Measurements from ENCODE around the gene TAS2R38.
A peak's percentile ranks its signal among the peaks of the same experiment; 100 is the strongest.
"Not testable (repeated sequence)": the region's sequence is repeated elsewhere in the genome, so short reads cannot be mapped to it uniquely, and the experiment has no call there.

TAS2R38 gene

GRCh38 chr7:141973673-141974072 is at the start of gene TAS2R38:
Gene TAS2R38 (minus strand): TSS chr7:141973773. CDS start chr7:141973689, 84 bp downstream.
- no peak for DNase-seq

- no peak for DNase-seq
Measured at GRCh38 chr7:142018154-142018553, 44.6 kb upstream of the TAS2R38 start.

GRCh38 chr7:142017451-142017850 is 43.9 kb upstream of the TAS2R38 start:
- DNase-seq, result no peak

- peak; percentile 32 to 44 for DNase-seq
Measured at GRCh38 chr7:142012825-142013511, 39.4 kb upstream of the TAS2R38 start.

- DNase-seq, result no peak
Measured at GRCh38 chr7:142010952-142011548, 37.5 kb upstream of the TAS2R38 start.

GRCh38 chr7:142009187-142009586 is 35.6 kb upstream of the TAS2R38 start:
- DNase-seq, result no peak

- no peak for DNase-seq
Measured at GRCh38 chr7:142006577-142006976, 33.0 kb upstream of the TAS2R38 start.

- no peak for DNase-seq
Measured at GRCh38 chr7:142002179-142002578, 28.6 kb upstream of the TAS2R38 start.

- DNase-seq, result no peak
Measured at GRCh38 chr7:142001163-142001874, 27.7 kb upstream of the TAS2R38 start.

- DNase-seq, result no peak
Measured at GRCh38 chr7:142000244-142000643, 26.7 kb upstream of the TAS2R38 start.

GRCh38 chr7:141999058-141999623 is 25.6 kb upstream of the TAS2R38 start:
- DNase-seq, result no peak

- DNase-seq, result no peak
Measured at GRCh38 chr7:141993354-141993753, 19.8 kb upstream of the TAS2R38 start.

- DNase-seq, result no peak
Measured at GRCh38 chr7:141992688-141993087, 19.1 kb upstream of the TAS2R38 start.

- peak; percentile 83 to 88 for DNase-seq
Measured at GRCh38 chr7:141992156-141992555, 18.6 kb upstream of the TAS2R38 start.

- peak; percentile 44 to 47 for DNase-seq
Measured at GRCh38 chr7:141991140-141991539, 17.6 kb upstream of the TAS2R38 start.

GRCh38 chr7:141990011-141990725 is 16.6 kb upstream of the TAS2R38 start:
- peak; percentile 66 to 85 for DNase-seq

GRCh38 chr7:141987803-141988202 is 14.2 kb upstream of the TAS2R38 start:
- DNase-seq, result not testable (repeated sequence)

GRCh38 chr7:141986923-141987322 is 13.3 kb upstream of the TAS2R38 start:
- no peak for DNase-seq

- not testable (repeated sequence) for DNase-seq
Measured at GRCh38 chr7:141985926-141986325, 12.4 kb upstream of the TAS2R38 start.

GRCh38 chr7:141979568-141979967 is 6.0 kb upstream of the TAS2R38 start:
- no peak for DNase-seq

- DNase-seq, result no peak
Measured at GRCh38 chr7:141978351-141978750, 4.8 kb upstream of the TAS2R38 start.

GRCh38 chr7:141976524-141977245 is 3.1 kb upstream of the TAS2R38 start:
- no peak for DNase-seq

Data from inflammatory macrophage treated with lipopolysaccharide for 1 hour (primary cell).